ENCODE measurements around the gene APOB.

DNA sequence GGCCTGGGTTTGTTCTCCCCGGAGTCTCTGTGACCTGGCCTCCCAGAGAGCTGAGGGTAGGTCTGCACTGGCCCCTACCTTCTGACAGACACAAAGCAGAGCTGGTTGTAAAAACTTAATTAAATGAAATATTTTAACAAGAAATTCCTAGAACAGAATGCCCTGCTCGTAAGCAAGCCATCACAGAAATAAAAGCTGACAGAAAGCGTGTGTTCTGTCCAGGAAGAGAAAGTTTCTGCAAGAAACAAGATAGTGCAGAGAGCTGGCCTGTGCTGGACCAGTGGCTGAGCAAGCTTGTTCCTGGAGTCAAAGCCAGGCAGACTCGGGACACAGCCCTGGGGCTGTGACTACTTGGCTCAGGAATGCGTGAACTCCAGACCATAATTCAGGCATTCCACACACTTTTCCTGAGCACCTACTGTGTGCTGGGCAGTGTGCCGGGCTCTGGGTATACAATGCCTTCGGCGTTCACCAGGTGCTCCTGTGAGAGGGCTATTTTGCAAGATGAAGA lies 51.6 kb downstream of the APOB start:
- no peak for TF ChIP-seq POLR2A (IDR thresholded peaks at IDR 0.05)
- TF ChIP-seq, protein P1, sequence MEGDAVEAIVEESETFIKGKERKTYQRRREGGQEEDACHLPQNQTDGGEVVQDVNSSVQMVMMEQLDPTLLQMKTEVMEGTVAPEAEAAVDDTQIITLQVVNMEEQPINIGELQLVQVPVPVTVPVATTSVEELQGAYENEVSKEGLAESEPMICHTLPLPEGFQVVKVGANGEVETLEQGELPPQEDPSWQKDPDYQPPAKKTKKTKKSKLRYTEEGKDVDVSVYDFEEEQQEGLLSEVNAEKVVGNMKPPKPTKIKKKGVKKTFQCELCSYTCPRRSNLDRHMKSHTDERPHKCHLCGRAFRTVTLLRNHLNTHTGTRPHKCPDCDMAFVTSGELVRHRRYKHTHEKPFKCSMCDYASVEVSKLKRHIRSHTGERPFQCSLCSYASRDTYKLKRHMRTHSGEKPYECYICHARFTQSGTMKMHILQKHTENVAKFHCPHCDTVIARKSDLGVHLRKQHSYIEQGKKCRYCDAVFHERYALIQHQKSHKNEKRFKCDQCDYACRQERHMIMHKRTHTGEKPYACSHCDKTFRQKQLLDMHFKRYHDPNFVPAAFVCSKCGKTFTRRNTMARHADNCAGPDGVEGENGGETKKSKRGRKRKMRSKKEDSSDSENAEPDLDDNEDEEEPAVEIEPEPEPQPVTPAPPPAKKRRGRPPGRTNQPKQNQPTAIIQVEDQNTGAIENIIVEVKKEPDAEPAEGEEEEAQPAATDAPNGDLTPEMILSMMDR (IDR thresholded peaks at IDR 0.05): no peak
